Measurements from ENCODE around the gene ATP13A3. TPM values are rescaled to one million over a fixed set of nuclear protein-coding genes. Genes with fewer than 3 reads are reported as not detected.

ATP13A3 gene
- total and polyA plus RNA-seq, 10 of the 15 experiments (the other 5 are each of a cell fraction or from before 2014, with no cell fraction given): 14.0 to 108 (median 69.5) TPM

- H3K27ac ChIP-seq (ENCODE audit: control insufficient read depth, insufficient read depth): no peak overlapping the region
- H2AFZ ChIP-seq (ENCODE audit: control insufficient read depth, low read depth, low read length): no peak overlapping the region
- ChIA-PET POLR2A (no interaction called here), RAD21 (ENCODE audit: unreplicated experiment) (no interaction called here), CTCF (no interaction called here), SMC1A (ENCODE audit: uncharacterized antibody, unreplicated experiment) (no interaction called here)
- BruUV-seq (replicated peaks): no TSS peak
- no peaks in the 10 kb centered on the region for H3K9me3 ChIP-seq (replicated peaks; ENCODE audit: control insufficient read depth, insufficient read depth, low read length)
- DNase-seq (ENCODE audit: low read depth, low spot score) (no peak), FAIRE-seq (no peak), ATAC-seq (no peak)
- in situ Hi-C loops (cut with MboI): no loop called here
- peaks cover 54% of the 10 kb centered on the region for H3K79me2 ChIP-seq (ENCODE audit: control insufficient read depth, insufficient read depth, low read length)
- no peaks in the 10 kb centered on the region for H3K27me3 ChIP-seq (replicated peaks in 1 of 2; ENCODE audit: control insufficient read depth in 2 of 2, insufficient read depth in 2 of 2, low read length in 1 of 2)
- H3K36me3 ChIP-seq (ENCODE audit: control insufficient read depth in 2 of 2, insufficient read depth in 2 of 2, low read length in 1 of 2): peaks cover 0 to 10% of the 10 kb centered on the region in 2 experiments; a peak in 2 of 4 replicates
- no peak overlapping the region for H3K9ac ChIP-seq (ENCODE audit: control insufficient read depth, insufficient read depth, low read length)
- H4K20me1 ChIP-seq (ENCODE audit: control insufficient read depth, insufficient read depth): no peaks in the 10 kb centered on the region
- H3K4me2 ChIP-seq (ENCODE audit: control insufficient read depth, insufficient read depth): no peak overlapping the region
- H3K4me1 ChIP-seq (ENCODE audit: control insufficient read depth, insufficient read depth, low read length): peaks cover 10% of the 10 kb centered on the region
- 94% methylated on average over 1 of the region's 1 CpG for WGBS (ENCODE audit: insufficient coverage, insufficient replicate concordance, low lambda C conversion rate, missing lambda C conversion rate)
- no peak overlapping the region for H3K4me3 ChIP-seq
- intact Hi-C loops (cut with micrococcal nuclease; ENCODE audit: unreplicated experiment): no loop called here
- no peak for TF ChIP-seq USF2 (IDR thresholded peaks at IDR 0.05; ENCODE audit: borderline replicate concordance, low read depth, low read length)
- no peak for TF ChIP-seq TBL1XR1 (IDR thresholded peaks at IDR 0.05; ENCODE audit: low read depth, low read length)
- no peak for TF ChIP-seq BCL3 (IDR thresholded peaks at IDR 0.05; ENCODE audit: borderline replicate concordance, insufficient read depth, low read depth, low read length, poor library complexity, severe bottlenecking)
- no peak for TF ChIP-seq GABPA (IDR thresholded peaks at IDR 0.05; ENCODE audit: low read depth)
- TF ChIP-seq SKIL (IDR thresholded peaks at IDR 0.05; ENCODE audit: low read depth, poor library complexity, severe bottlenecking): no peak
- no peak for TF ChIP-seq ZNF217 (IDR thresholded peaks at IDR 0.05)
- no peak for TF ChIP-seq EP300 (IDR thresholded peaks at IDR 0.05; ENCODE audit: borderline replicate concordance in 1 of 2, control insufficient read depth in 1 of 2, low read depth in 2 of 2, low read length in 2 of 2)
- TF ChIP-seq POU2F2 (IDR thresholded peaks at IDR 0.05; ENCODE audit: borderline replicate concordance, low read depth, low read length): no peak
- TF ChIP-seq ETV6 (conservative IDR thresholded peaks at IDR 0.05 in 1 of 2, IDR thresholded peaks at IDR 0.05 in 1 of 2; ENCODE audit: borderline replicate concordance in 1 of 2, low read depth in 1 of 2): no peak
- no peak for TF ChIP-seq PBX3 (IDR thresholded peaks at IDR 0.05; ENCODE audit: insufficient replicate concordance, low read depth, low read length)
- TF ChIP-seq ZNF24 (IDR thresholded peaks at IDR 0.05): no peak
- TF ChIP-seq SMAD5 (IDR thresholded peaks at IDR 0.05; ENCODE audit: low read depth): no peak
- no peak for TF ChIP-seq JUND (IDR thresholded peaks at IDR 0.05; ENCODE audit: low read depth, low read length)
- TF ChIP-seq CTCF (IDR thresholded peaks at IDR 0.05 in 2 of 3, conservative IDR thresholded peaks at IDR 0.05 in 1 of 3; ENCODE audit: control insufficient read depth in 2 of 3, extremely low read depth in 1 of 3, insufficient read depth in 1 of 3, low read depth in 3 of 3, low read length in 3 of 3): no peak
- no peak for TF ChIP-seq TAF1 (IDR thresholded peaks at IDR 0.05; ENCODE audit: borderline replicate concordance, low read depth, low read length)
- TF ChIP-seq ASH2L (IDR thresholded peaks at IDR 0.05; ENCODE audit: borderline replicate concordance, low read depth): no peak
These were observed 22.1 kb downstream of the ATP13A3 start for GRCh38 chr3:194464692-194465091.
